HG02884 (cell line): ENCODE measurements around the gene VRK3.
"Not testable (repeated sequence)": the region's sequence is repeated elsewhere in the genome, so short reads cannot be mapped to it uniquely, and the experiment has no call there.

ENCODE experiments used
- ATAC-seq: cut with Tn5 transposase; IDR thresholded peaks from one replicate; pipeline ENCODE4 v1.9.1; 2021; ENCODE audit warnings: mild to moderate bottlenecking, moderate library complexity; ENCODE audit not compliant: unreplicated experiment

Gene VRK3

GRCh38 chr19:50025022-50025793 lies at the start of gene VRK3:
Gene VRK3 (minus strand): TSS chr19:50025372. CDS start chr19:50016162, 9,210 bp downstream.
- peak; percentile 73 for ATAC-seq

- not testable (repeated sequence) for ATAC-seq
These were observed 43.2 kb upstream of the VRK3 start for GRCh38 chr19:50068382-50068781.

GRCh38 chr19:50067575-50067974 lies 42.4 kb upstream of the VRK3 start:
- ATAC-seq = no peak

GRCh38 chr19:50065938-50066337 lies 40.8 kb upstream of the VRK3 start:
- no peak for ATAC-seq

- no peak for ATAC-seq
These were observed 36.5 kb upstream of the VRK3 start for GRCh38 chr19:50061650-50062049.

GRCh38 chr19:50060107-50060506 lies 34.9 kb upstream of the VRK3 start:
- ATAC-seq = no peak

- no peak for ATAC-seq
These were observed 33.9 kb upstream of the VRK3 start for GRCh38 chr19:50059045-50059444.

GRCh38 chr19:50058425-50058824 lies 33.3 kb upstream of the VRK3 start:
- ATAC-seq = no peak

GRCh38 chr19:50053119-50053518 lies 27.9 kb upstream of the VRK3 start:
- ATAC-seq = no peak

GRCh38 chr19:50051964-50052363 lies 26.8 kb upstream of the VRK3 start:
- ATAC-seq = no peak

- ATAC-seq = not testable (repeated sequence)
These were observed 26.2 kb upstream of the VRK3 start for GRCh38 chr19:50051228-50051895.

GRCh38 chr19:50050406-50051227 lies 25.4 kb upstream of the VRK3 start:
- no peak for ATAC-seq

GRCh38 chr19:50047671-50048070 lies 22.5 kb upstream of the VRK3 start:
- no peak for ATAC-seq

GRCh38 chr19:50046649-50047503 lies 21.7 kb upstream of the VRK3 start:
- no peak for ATAC-seq

GRCh38 chr19:50044922-50045321 lies 19.8 kb upstream of the VRK3 start:
- no peak for ATAC-seq

GRCh38 chr19:50043967-50044366 lies 18.8 kb upstream of the VRK3 start:
- no peak for ATAC-seq

GRCh38 chr19:50042363-50043024 lies 17.3 kb upstream of the VRK3 start:
- ATAC-seq = no peak

GRCh38 chr19:50040967-50041366 lies 15.8 kb upstream of the VRK3 start:
- ATAC-seq = no peak

GRCh38 chr19:50039968-50040367 lies 14.8 kb upstream of the VRK3 start:
- no peak for ATAC-seq

- ATAC-seq = no peak
These were observed 11.7 kb upstream of the VRK3 start for GRCh38 chr19:50036908-50037307.
